H1 (cell line): Measurements from ENCODE around the gene DPEP1. TPM values are rescaled to one million over a fixed set of nuclear protein-coding genes. Genes with fewer than 3 reads are reported as not detected.

ENCODE experiments used
- CEBPB ChIP-seq: IDR thresholded peaks from 2 replicates; pipeline ENCODE4 v1.6.1; 2012; ENCODE audit warnings: low read depth, low read length
- CHD1 ChIP-seq: IDR thresholded peaks from 2 replicates; pipeline ENCODE4 v1.6.1; 2012; ENCODE audit warnings: low read depth, low read length, improper control_type of control experiment
- CHD2 ChIP-seq: IDR thresholded peaks from 2 replicates; pipeline ENCODE4 v1.6.1; 2012; ENCODE audit warnings: low read length, improper control_type of control experiment
- EP300 ChIP-seq, 2 experiments: IDR thresholded peaks; 1 replicate in 1 of 2; 2 replicates in 1 of 2; pipeline ENCODE4 v1.6.1; 2011 to 2012; ENCODE audit warnings: low read depth in 2 of 2, low read length in 2 of 2, mild to moderate bottlenecking in 2 of 2, borderline replicate concordance in 1 of 2, inconsistent platforms in 1 of 2, moderate library complexity in 1 of 2
- JUND ChIP-seq: IDR thresholded peaks from 2 replicates; pipeline ENCODE4 v1.6.1; 2011; ENCODE audit warnings: mild to moderate bottlenecking, improper control_type of control experiment, low read length
- SIX5 ChIP-seq: IDR thresholded peaks from 2 replicates; pipeline ENCODE4 v1.6.1; 2011; ENCODE audit warnings: mild to moderate bottlenecking, low read depth, low read length
- TAF1 ChIP-seq: IDR thresholded peaks from 2 replicates; pipeline ENCODE4 v1.6.1; 2011; ENCODE audit warnings: mild to moderate bottlenecking, low read depth, low read length
- polyA plus RNA-seq, 7 experiments: library from polyadenylated mRNA; depleted of rRNA in 3 of 7; stranded (reverse) in 5 of 7; unstranded in 2 of 7; fragments of >200 nt in 5 of 7; fragments of 200-250 nt in 2 of 7; gene quantifications; 1 replicate in 5 of 7; 2 replicates in 1 of 7; 4 replicates in 1 of 7; pipeline versions ENCODE4 v1.2.1 to v1.2.3, GENCODE V29; 2011 to 2013; ENCODE audit warnings: missing spikeins in 2 of 7, mixed read lengths in 2 of 7
- total RNA-seq: library from RNA; stranded (reverse); fragmentation: NEBNext Ultra II Directional; extraction: Animal tissue kit (Norgen Biotek cat#: 25700); gene quantifications from 2 replicates; pipeline ENCODE4 v1.2.1, GENCODE V29; 2021
- TF ChIP-seq, protein P1 (sequence below): fragments of 300-600 bp; sonication (generic); IDR thresholded peaks from 2 replicates; pipeline ENCODE4 v1.7.1; 2012; ENCODE audit warnings: low read length, moderate library complexity, mild to moderate bottlenecking, inconsistent platforms; ENCODE audit not compliant: insufficient replicate concordance
- TF ChIP-seq, protein P2 (sequence below): IDR thresholded peaks from 2 replicates; pipeline ENCODE4 v1.6.1; 2012; ENCODE audit warnings: inconsistent platforms

The DPEP1 gene
- total and polyA plus RNA-seq, 2 of the 8 experiments (the other 6 are each of a cell fraction or from before 2014, with no cell fraction given), result 2.8 to 3.1 TPM

- TF ChIP-seq, protein P1, sequence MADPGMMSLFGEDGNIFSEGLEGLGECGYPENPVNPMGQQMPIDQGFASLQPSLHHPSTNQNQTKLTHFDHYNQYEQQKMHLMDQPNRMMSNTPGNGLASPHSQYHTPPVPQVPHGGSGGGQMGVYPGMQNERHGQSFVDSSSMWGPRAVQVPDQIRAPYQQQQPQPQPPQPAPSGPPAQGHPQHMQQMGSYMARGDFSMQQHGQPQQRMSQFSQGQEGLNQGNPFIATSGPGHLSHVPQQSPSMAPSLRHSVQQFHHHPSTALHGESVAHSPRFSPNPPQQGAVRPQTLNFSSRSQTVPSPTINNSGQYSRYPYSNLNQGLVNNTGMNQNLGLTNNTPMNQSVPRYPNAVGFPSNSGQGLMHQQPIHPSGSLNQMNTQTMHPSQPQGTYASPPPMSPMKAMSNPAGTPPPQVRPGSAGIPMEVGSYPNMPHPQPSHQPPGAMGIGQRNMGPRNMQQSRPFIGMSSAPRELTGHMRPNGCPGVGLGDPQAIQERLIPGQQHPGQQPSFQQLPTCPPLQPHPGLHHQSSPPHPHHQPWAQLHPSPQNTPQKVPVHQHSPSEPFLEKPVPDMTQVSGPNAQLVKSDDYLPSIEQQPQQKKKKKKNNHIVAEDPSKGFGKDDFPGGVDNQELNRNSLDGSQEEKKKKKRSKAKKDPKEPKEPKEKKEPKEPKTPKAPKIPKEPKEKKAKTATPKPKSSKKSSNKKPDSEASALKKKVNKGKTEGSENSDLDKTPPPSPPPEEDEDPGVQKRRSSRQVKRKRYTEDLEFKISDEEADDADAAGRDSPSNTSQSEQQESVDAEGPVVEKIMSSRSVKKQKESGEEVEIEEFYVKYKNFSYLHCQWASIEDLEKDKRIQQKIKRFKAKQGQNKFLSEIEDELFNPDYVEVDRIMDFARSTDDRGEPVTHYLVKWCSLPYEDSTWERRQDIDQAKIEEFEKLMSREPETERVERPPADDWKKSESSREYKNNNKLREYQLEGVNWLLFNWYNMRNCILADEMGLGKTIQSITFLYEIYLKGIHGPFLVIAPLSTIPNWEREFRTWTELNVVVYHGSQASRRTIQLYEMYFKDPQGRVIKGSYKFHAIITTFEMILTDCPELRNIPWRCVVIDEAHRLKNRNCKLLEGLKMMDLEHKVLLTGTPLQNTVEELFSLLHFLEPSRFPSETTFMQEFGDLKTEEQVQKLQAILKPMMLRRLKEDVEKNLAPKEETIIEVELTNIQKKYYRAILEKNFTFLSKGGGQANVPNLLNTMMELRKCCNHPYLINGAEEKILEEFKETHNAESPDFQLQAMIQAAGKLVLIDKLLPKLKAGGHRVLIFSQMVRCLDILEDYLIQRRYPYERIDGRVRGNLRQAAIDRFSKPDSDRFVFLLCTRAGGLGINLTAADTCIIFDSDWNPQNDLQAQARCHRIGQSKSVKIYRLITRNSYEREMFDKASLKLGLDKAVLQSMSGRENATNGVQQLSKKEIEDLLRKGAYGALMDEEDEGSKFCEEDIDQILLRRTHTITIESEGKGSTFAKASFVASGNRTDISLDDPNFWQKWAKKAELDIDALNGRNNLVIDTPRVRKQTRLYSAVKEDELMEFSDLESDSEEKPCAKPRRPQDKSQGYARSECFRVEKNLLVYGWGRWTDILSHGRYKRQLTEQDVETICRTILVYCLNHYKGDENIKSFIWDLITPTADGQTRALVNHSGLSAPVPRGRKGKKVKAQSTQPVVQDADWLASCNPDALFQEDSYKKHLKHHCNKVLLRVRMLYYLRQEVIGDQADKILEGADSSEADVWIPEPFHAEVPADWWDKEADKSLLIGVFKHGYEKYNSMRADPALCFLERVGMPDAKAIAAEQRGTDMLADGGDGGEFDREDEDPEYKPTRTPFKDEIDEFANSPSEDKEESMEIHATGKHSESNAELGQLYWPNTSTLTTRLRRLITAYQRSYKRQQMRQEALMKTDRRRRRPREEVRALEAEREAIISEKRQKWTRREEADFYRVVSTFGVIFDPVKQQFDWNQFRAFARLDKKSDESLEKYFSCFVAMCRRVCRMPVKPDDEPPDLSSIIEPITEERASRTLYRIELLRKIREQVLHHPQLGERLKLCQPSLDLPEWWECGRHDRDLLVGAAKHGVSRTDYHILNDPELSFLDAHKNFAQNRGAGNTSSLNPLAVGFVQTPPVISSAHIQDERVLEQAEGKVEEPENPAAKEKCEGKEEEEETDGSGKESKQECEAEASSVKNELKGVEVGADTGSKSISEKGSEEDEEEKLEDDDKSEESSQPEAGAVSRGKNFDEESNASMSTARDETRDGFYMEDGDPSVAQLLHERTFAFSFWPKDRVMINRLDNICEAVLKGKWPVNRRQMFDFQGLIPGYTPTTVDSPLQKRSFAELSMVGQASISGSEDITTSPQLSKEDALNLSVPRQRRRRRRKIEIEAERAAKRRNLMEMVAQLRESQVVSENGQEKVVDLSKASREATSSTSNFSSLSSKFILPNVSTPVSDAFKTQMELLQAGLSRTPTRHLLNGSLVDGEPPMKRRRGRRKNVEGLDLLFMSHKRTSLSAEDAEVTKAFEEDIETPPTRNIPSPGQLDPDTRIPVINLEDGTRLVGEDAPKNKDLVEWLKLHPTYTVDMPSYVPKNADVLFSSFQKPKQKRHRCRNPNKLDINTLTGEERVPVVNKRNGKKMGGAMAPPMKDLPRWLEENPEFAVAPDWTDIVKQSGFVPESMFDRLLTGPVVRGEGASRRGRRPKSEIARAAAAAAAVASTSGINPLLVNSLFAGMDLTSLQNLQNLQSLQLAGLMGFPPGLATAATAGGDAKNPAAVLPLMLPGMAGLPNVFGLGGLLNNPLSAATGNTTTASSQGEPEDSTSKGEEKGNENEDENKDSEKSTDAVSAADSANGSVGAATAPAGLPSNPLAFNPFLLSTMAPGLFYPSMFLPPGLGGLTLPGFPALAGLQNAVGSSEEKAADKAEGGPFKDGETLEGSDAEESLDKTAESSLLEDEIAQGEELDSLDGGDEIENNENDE, result no peak
- TF ChIP-seq SIX5, result no peak
- no peak for TF ChIP-seq TAF1
- TF ChIP-seq, protein P2, sequence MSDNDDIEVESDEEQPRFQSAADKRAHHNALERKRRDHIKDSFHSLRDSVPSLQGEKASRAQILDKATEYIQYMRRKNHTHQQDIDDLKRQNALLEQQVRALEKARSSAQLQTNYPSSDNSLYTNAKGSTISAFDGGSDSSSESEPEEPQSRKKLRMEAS, result peak; percentile 91
- no peak for TF ChIP-seq CEBPB
- TF ChIP-seq EP300 (IDR thresholded peaks at IDR 0.05; ENCODE audit: borderline replicate concordance in 1 of 2, low read depth in 2 of 2, low read length in 2 of 2), result no peak
- TF ChIP-seq CHD2, result no peak
- TF ChIP-seq CHD1, result no peak
- TF ChIP-seq JUND, result no peak
- TF ChIP-seq, all 59 proteins: peak for 3
These were observed 10.2 kb downstream of the DPEP1 start (continued) for GRCh38 chr16:89623511-89624261.
